NCI-H82 treated with DMSO at 0.1 percent for 48 hours (cell line): ENCODE results near the gene TMEM222.

Experiments
- DNase-seq: peaks from one replicate; lab custom pipeline; 2025; ENCODE audit not compliant: unreplicated experiment; lab: John Stamatoyannopoulos, UW

Gene TMEM222

GRCh38 chr1:27341525-27342252 lies 19.7 kb downstream of the TMEM222 start, which contains the start of gene SYTL1:
Gene SYTL1, plus strand, starts transcription at chr1:27342022. Its CDS starts 3,313 bp downstream, at chr1:27345335.
- peak; percentile 7 for DNase-seq

GRCh38 chr1:27342391-27342777 lies 20.4 kb downstream of the TMEM222 start:
- DNase-seq: no peak

- DNase-seq: peak; percentile 3
Measured at GRCh38 chr1:27342778-27343638, 21.0 kb downstream of the TMEM222 start.

DNA sequence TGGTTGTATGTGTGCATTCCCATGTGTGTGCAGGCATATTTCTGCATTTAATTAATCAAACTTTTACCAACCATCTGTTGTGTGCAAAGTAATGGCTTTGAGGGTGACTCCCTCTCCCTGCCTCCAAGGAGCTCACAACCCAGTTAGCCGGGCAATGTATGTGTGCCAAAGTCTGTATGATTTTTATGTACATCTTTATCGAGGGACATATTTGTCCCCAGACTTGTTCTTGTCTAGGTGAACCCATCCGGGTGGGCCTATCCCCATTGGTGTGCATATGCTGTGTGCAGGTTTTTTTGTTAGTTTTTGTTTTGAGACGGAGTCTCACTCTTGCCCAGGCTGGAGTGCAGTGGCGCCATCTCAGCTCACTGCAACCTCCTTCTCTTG lies 21.7 kb downstream of the TMEM222 start:
- DNase-seq: no peak

- DNase-seq: no peak
Measured at GRCh38 chr1:27345272-27345671, 23.3 kb downstream of the TMEM222 start.

DNA sequence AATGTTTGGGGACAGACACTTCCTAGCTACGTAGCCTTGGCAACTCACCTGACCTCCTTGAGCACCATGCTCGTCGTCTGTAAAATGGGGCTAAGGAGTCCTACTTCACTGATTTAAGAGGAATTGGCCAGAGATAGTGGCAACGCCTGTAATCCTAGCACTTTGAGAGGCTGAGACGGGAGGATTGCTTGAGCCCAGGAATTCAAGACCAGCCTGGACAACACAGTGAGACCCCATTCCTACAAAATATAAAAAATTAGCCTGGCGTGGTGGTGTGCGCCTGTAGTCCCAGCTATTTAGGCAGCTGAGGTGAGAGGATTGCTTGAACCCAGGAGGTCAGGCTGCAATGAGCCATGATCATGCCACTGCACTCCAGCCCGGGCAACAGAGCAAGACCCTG lies 24.4 kb downstream of the TMEM222 start:
- no peak for DNase-seq

DNA sequence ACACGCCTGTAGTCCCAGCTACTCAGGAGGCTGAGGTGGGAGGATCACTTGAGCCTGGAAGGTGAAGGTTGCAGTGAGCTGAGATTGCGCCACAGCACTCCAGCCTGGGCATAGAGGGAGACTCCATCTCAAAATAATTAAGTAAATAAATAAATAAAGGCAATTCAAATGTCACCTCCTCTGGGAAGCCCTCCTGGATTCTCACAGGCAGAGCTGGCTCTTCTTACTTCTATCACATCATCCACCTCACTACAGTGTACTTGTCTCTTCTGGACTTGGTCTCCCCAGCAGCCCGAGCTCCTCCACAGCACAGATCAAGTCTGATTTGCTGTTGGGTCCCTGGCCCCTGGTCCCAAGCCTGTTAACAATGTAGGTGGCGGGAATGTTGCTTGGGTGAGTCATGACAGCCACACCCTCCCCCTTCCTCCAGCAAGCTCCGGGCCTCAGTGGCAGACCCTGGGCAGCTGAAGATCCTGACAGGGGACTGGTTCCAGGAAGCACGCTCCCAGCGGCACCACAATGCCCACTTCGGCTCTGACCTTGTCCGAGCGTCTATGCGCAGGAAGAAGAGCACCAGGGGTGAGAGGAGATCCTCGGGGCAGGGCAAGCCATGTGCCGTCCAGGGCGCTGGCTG lies 25.1 kb downstream of the TMEM222 start:
- no peak for DNase-seq

DNA sequence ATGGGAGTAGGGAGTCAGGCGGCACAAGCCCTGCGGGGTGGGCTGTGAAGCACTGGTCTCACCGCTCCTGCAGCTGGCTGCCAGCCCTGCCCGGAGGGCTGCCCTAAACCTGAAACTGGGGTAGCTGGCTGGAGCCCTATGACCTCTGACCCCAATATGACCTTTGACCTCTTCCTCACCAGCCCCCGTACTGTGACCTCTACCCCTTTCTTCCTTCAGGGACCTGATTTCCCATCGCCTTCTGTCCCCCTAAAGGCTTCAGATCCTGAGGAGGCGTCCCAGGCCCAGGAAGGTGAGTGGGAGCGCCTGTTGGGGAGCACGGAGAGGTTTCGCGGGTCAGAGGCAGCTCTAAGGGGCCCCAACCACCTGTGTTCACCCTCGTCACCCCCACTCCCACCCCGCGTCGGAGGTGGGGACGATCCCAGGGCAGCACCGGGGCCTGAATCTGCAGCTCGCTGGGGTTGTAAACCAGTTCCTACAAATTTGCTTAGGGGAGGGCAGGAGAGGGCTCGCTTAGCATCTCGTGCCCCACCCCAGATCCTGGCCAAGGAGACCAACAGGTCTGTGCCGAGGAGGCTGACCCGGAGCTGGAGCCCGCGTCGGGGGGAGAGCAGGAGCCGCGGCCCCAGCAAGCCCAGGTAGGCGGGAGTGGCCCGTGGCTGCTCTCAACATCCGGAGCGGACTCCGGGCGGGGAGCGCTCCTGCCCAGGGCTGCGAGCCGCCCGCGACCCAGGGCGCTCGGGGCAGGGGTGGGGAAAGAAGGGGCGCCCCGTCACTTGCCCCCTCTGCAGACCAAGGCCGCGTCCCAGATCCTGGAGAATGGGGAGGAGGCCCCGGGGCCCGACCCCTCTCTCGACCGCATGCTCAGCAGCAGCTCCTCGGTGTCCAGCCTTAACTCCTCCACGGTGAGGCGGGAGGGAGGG lies 27.2 kb downstream of the TMEM222 start:
- peak; percentile 55 for DNase-seq

DNA sequence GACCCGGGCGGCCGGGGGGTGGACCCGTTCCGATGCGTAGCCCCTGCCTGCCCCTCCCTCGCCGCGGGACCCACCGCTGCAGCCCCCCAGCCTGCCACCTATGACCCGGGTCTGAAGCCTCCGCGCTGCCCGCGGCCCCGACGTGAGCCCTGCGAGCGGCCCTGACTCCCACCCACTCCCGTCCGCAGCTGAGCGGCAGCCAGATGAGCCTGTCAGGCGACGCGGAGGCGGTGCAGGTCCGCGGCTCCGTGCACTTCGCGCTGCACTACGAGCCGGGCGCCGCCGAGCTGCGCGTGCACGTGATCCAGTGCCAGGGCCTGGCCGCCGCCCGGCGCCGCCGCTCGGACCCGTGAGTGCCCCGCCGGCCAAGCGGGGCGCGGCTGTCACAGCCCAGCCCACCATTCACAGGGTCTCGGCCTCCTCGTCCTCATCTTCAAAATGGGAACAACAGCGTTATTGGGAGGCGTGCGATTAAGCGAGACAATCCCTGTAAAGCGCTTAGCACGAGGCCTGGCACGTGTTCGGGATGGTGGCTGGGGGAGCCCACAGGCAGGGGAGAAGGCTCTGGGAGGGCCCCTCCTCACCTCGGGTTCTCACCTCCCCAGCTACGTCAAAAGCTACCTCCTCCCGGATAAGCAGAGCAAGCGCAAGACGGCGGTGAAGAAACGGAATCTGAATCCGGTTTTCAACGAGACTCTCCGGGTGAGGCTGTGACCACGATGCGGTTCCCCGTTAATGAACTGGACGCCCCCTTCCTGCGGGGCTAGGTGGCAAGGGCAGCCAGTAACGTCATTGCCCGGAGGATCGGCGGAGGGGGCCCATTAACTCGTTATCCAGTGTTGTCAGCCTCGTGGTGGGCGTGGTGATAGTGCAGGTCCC lies 28.1 kb downstream of the TMEM222 start:
- DNase-seq: peak; percentile 41

DNA sequence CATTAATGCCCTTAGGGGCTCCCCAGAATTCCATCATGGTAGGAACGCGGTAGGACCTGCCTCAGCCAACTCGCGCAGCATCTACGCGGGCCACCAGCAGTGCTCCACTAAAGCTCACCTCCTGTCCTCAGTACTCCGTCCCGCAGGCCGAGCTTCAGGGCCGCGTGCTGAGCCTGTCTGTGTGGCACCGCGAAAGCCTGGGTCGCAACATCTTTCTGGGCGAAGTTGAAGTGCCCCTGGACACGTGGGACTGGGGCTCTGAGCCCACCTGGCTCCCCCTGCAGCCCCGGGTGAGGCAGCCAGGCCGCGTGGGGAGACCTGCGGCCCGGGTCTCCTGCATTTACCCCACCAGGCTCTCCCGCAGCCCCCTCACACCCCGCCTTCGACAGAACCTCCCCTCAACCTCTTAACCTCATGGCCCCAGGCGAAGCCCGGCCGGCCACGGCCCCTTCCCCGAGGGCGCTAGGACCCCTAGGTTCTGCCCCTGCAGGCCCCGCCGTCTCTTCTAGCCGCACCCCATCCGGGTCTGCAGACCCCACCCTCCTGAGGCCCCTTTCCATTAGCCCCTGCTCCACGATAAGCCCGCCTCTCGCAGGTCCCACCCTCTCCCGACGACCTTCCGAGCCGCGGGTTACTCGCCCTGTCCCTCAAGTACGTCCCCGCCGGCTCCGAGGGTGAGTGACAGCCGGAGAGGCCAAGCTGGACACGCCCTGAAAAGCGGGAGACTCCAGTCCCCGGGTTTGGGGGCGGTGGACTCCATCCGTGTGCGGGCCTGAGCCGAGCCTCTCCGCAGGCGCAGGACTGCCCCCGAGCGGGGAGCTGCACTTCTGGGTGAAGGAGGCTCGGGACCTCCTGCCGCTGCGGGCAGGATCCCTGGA lies 28.9 kb downstream of the TMEM222 start:
- DNase-seq: peak; percentile 46

DNA sequence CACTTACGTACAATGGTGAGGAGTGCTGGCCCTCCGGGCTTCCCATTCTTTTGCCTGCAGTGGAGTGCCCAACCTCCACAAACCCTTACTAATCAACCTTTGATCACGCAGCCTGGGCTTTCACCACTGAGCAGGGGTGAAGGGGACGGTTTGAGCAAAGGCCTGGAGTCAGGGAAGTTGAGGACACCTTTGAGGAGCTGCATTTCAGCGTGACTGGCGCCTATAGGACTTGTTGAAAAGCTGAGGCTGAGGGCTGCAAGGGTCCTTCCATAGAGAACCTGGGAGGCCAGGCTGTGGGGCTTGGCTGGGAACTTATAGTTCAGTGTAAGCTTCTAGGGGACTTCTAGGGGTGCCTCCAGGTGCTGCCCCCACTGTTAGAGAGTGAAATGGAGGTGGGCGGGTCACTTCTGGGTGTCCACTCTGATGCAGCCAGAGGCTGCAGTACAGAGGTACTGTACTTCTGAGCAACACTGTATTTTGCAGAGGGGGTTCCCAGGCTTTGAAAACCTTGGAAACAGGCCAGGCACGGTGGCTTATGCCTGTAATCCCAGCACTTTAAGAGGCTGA lies 29.7 kb downstream of the TMEM222 start:
- peak; percentile 43 for DNase-seq

GRCh38 chr1:27353166-27353565 lies 31.2 kb downstream of the TMEM222 start:
- DNase-seq: no peak

DNA sequence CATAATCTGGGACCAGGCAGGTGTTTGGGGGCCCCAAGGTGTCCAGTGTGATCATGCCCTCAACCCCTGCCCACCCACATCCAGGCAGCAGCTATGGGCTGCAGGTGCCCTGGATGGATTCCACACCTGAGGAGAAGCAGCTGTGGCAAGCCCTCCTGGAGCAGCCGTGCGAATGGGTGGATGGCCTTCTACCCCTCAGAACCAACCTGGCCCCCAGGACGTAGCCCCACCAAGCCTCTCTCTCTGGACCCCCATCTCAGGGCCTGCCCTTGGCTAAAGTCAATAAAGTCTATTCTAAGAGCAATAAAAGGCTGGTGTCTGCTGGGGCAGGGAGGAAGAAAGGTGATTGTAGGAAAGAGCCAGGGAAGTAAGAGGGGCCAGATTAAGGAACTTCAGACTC lies 31.7 kb downstream of the TMEM222 start:
- DNase-seq: no peak

GRCh38 chr1:27355683-27356082 lies 33.7 kb downstream of the TMEM222 start:
- DNase-seq: no peak

- no peak for DNase-seq
Measured at GRCh38 chr1:27356277-27356618, 34.3 kb downstream of the TMEM222 start.

DNA sequence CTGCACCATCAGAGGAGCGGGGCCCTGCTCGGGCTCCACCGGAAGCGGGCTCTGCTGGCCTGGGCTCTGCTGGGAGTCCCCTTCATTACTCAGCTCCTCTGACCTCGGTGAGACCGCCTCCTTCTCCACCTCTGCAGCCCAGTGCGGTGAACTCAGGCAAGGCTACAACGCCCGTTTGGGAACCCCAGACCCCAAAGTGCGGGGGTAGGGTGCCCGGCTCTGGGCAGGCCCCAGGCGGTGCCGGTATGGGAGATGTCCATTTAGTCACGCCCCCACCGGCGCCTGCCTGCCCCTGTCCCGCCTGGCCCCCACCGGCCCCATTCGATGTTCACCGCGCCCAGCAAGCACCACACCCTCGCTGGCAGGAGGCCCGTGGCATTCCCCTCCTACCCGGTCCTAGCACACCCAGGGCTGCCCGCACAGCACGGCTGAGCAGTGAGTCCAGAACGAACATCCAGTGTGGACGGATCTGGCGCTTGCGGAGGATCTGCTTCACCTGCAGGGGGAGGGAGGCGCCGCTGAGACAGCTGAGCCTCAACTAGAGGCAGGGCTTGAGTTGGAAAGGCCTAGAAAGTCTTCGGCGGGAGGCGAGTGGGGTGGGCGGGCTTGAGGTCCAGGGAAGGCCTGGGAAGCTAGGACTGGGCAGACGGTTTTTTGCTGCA lies 34.8 kb downstream of the TMEM222 start:
- DNase-seq: no peak

- DNase-seq: peak; percentile 24
Measured at GRCh38 chr1:27357281-27358037, 35.5 kb downstream of the TMEM222 start.
